Activated T-helper 1 cell treated with anti-CD3 and anti-CD28 coated beads, Interleukin-12 subunit alpha, Interleukin-12 subunit beta, Interleukin-2, Interleukin-4 antibody, amounts not matched to agents 30 ng/mL and 10 ng/mL and 1 ng/mL, durations not matched to agents 14 hours and 24 hours and 36 hours (primary cell): Measurements from ENCODE around the gene GIGYF2. TPM values are rescaled to one million over a fixed set of nuclear protein-coding genes. Genes with fewer than 3 reads are reported as not detected.

Source experiments
- DNase-seq: peaks from one replicate; pipeline ENCODE4 v3.0.0; 2021; ENCODE audit warnings: low spot score
- H3K27ac Mint-ChIP-seq: one replicate; pipeline ENCODE4 v1.8.0; 2021; ENCODE audit warnings: mild to moderate bottlenecking, mixed read lengths
- H3K27me3 Mint-ChIP-seq: one replicate; pipeline ENCODE4 v1.8.0; 2022; ENCODE audit warnings: mild to moderate bottlenecking, moderate library complexity, mixed read lengths; ENCODE audit not compliant: insufficient read depth
- H3K36me3 Mint-ChIP-seq: one replicate; pipeline ENCODE4 v1.8.0; 2021; ENCODE audit warnings: low read depth, mixed read lengths
- H3K4me1 Mint-ChIP-seq: one replicate; pipeline ENCODE4 v1.8.0; 2021; ENCODE audit warnings: low read depth, mixed read lengths
- H3K4me3 Mint-ChIP-seq: one replicate; pipeline ENCODE4 v1.8.0; 2021; ENCODE audit warnings: mild to moderate bottlenecking, moderate library complexity, mixed read lengths
- H3K9me3 Mint-ChIP-seq: one replicate; pipeline ENCODE4 v1.8.0; 2021; ENCODE audit warnings: mixed read lengths
- intact Hi-C: fragments of 100-400 bp; cut with micrococcal nuclease; formaldehyde crosslinking; loops from one replicate; pipeline ENCODE4 v1.15.1; 2024
- total RNA-seq: library from RNA; stranded (reverse); gene quantifications from 2 replicates; pipeline ENCODE4 v1.2.3, GENCODE V29; 2022

GIGYF2 gene
- total RNA-seq, 1 donor from 2014 or later: 74.6 TPM

- peaks cover 13% of the 10 kb centered on the region for H3K9me3 Mint-ChIP-seq
- no peaks in the 10 kb centered on the region for H3K27me3 Mint-ChIP-seq
- peaks cover 47% of the 10 kb centered on the region for H3K36me3 Mint-ChIP-seq
- intact Hi-C loops: no loop called here
- H3K4me1 Mint-ChIP-seq: no peaks in the 10 kb centered on the region
- no peak for DNase-seq
- H3K27ac Mint-ChIP-seq: no peak overlapping the region
- no peak overlapping the region for H3K4me3 Mint-ChIP-seq
Measured at GRCh38 chr2:232800166-232800565, 103.0 kb downstream of the GIGYF2 start.

DNA sequence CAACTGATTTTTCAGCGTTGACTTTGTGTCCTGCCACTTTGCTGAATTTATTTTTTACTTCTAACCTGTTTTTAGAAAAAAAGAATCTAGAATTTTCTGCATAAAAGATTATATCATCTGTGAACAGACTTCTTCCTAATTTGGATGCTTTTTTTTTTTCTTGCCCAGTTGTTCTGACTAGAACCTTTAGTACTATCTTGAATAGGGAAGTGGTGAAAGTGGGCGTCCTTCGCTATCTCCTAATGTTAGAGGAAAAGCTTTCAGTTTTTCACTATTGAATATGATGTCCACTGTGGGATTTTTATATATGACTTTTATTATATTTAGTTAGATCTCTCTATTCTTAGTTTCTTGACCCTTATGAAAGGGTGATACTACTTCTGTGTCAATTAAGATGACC, 105.0 kb downstream of the GIGYF2 start:
- H3K4me3 Mint-ChIP-seq: no peak overlapping the region
- H3K27me3 Mint-ChIP-seq: no peaks in the 10 kb centered on the region
- peaks cover 13% of the 10 kb centered on the region for H3K9me3 Mint-ChIP-seq
- DNase-seq: no peak
- H3K27ac Mint-ChIP-seq: no peak overlapping the region
- intact Hi-C loops: no loop called here
- H3K36me3 Mint-ChIP-seq: peaks cover 52% of the 10 kb centered on the region
- no peaks in the 10 kb centered on the region for H3K4me1 Mint-ChIP-seq

- Mint-ChIP-seq H3K4me3 (no peak overlapping the region), H3K36me3 (peaks cover 31% of the 10 kb centered on the region), H3K27ac (no peak overlapping the region), H3K27me3 (no peaks in the 10 kb centered on the region), H3K9me3 (no peaks in the 10 kb centered on the region), H3K4me1 (no peaks in the 10 kb centered on the region)
- intact Hi-C loops: no loop called here
- no peak for DNase-seq
Measured at GRCh38 chr2:232809349-232810124, 112.4 kb downstream of the GIGYF2 start.

DNA sequence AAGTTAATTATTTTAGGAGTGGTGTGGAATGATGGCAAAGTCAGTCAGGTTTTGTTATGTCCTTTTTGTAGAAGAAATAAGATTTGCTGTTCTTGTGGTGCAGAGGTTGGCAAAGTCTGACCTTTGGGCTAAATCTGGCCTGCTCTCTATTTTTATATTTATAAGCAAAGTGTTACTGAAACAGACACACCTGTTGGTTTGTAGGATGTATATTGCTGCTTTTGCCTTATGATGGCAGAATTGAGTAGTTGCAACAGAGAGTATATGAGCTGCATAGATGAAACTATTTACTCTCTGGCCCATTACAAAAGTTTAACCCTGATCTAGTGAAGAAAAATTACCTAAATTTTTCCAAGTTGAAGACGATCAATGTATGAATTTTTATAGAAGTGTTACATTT, 113.3 kb downstream of the GIGYF2 start:
- Mint-ChIP-seq H3K4me1 (peaks cover 8% of the 10 kb centered on the region), H3K27me3 (no peaks in the 10 kb centered on the region), H3K36me3 (peaks cover 29% of the 10 kb centered on the region), H3K4me3 (no peak overlapping the region), H3K9me3 (no peaks in the 10 kb centered on the region), H3K27ac (no peak overlapping the region)
- no peak for DNase-seq
- intact Hi-C loops: no loop called here

DNA sequence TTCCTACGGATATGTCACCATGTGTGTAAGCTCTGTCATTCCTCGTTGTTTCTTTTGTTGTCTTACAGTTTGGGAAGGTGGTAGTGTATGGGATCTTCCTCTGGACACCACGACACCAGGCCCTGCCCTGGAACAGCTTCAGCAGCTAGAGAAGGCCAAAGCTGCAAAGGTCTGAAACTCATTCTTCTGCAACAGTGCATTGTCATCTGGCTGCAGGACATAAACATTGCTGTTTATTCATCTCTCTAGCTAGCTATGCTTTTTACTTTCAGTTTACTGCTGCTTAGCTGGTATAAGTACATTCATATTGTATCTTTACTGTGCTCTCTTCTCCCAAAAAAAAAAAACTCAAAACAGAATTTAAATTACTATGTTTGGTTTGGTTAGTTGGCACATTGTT, 118.4 kb downstream of the GIGYF2 start:
- intact Hi-C loops: no loop called here
- Mint-ChIP-seq H3K4me1 (peaks cover 12% of the 10 kb centered on the region), H3K27me3 (no peaks in the 10 kb centered on the region), H3K9me3 (no peaks in the 10 kb centered on the region), H3K27ac (no peak overlapping the region), H3K4me3 (no peak overlapping the region), H3K36me3 (peaks cover 39% of the 10 kb centered on the region)
- DNase-seq: no peak

DNA sequence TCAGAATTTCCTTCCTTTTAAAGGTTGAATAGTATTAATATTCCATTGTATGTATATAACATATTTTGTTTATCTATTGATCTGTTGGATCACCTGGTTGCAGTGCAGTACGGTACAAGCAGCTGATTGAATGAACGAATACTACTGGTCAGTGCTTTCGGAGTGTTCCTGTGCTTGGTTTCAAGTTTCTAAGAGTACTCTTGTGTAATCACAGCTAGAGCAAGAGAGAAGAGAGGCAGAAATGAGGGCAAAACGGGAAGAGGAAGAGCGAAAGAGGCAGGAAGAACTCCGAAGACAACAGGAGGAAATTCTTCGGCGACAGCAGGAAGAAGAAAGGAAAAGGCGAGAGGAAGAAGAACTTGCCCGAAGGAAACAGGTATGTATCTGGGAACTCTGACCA, 119.5 kb downstream of the GIGYF2 start:
- Mint-ChIP-seq H3K4me3 (no peak overlapping the region), H3K4me1 (peaks cover 12% of the 10 kb centered on the region), H3K27ac (no peak overlapping the region), H3K27me3 (no peaks in the 10 kb centered on the region), H3K9me3 (no peaks in the 10 kb centered on the region), H3K36me3 (peaks cover 37% of the 10 kb centered on the region)
- DNase-seq: no peak
- intact Hi-C loops: no loop called here

DNA sequence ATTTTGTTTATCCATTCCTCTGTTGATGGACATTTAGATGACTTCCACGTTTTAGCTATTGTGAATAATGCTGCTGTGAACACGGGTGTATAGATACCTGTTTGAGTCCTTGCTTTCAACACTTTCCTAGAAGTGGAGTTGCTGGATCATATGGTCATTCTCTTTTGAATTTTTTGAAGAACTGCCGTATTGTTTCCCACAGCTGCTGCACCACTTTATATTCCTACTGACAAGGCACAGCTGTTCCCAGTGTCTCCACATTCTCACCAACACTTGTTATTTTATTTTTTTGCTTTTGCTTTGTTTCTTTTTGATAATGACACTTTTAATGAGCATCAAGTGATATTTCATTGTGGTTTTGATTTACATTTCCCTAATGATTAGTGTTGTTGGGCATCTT, 120.6 kb downstream of the GIGYF2 start:
- peaks cover 12% of the 10 kb centered on the region for H3K4me1 Mint-ChIP-seq
- no peaks in the 10 kb centered on the region for H3K9me3 Mint-ChIP-seq
- no peak for DNase-seq
- no peaks in the 10 kb centered on the region for H3K27me3 Mint-ChIP-seq
- H3K27ac Mint-ChIP-seq: no peak overlapping the region
- peaks cover 40% of the 10 kb centered on the region for H3K36me3 Mint-ChIP-seq
- H3K4me3 Mint-ChIP-seq: no peak overlapping the region
- intact Hi-C loops: no loop called here

DNA sequence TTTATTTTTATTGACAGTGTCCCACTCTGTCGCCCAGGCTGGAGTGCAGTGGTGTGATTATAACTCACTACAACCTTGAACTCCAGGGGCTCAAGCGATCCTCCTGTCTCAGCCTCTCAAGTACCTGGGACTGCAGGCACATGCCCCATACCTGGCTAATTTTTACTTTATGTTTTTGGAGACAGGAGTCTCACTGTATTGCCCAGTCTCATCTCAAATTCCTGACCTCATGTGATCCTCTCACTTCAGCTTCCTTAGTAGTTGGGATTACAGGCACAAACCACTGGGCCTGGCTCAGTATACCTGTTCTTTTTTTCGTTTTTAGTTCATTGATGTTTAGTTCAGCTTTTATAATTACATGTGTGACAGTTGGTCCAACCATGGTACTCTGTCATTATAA, 132.9 kb downstream of the GIGYF2 start:
- H3K27ac Mint-ChIP-seq: no peak overlapping the region
- peaks cover 6% of the 10 kb centered on the region for H3K4me1 Mint-ChIP-seq
- no peaks in the 10 kb centered on the region for H3K27me3 Mint-ChIP-seq
- no peaks in the 10 kb centered on the region for H3K9me3 Mint-ChIP-seq
- intact Hi-C loops: no loop called here
- DNase-seq: no peak
- H3K36me3 Mint-ChIP-seq: peaks cover 36% of the 10 kb centered on the region
- H3K4me3 Mint-ChIP-seq: no peak overlapping the region

DNA sequence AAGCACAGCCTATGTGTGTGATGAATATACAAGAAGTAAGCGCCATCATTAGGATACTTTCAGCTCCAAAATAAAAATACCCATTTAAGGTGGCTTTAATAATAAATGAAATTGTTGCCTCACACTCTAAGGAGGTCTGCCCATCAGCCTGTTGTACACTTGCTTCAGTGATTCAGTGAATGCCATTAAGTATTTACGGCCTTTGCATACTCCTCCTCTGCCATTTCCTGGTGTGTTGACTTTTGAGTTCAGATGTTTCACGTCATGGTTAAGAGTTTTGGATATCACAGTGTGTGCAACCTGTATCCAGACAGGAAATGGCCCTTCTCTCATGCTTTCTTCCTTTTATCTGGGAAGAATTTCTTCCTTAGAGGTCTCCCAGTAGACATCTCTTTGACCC, 134.4 kb downstream of the GIGYF2 start:
- H3K4me1 Mint-ChIP-seq: peaks cover under 1% of the 10 kb centered on the region
- no peaks in the 10 kb centered on the region for H3K9me3 Mint-ChIP-seq
- H3K36me3 Mint-ChIP-seq: peaks cover 24% of the 10 kb centered on the region

DNA sequence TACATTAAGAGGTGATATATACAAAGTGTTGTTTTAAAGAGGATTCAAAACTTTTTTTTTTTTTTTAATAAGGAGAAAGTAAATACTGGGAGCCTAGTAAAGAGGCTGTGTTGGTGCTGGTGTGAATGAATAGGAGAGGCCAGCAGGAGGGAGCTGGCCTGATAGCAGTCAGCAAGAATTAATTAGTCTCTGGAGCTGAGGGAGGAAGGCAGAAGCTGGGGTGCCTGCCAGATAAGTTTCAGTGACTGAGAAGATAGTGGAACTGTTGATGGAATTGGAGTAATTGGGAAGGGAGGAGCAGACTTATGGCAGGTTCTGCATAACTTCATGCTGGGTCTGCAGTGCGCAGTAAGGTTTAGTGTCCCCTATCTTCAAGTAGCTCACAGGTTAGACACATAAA, 136.7 kb downstream of the GIGYF2 start:
- H3K27me3 Mint-ChIP-seq: no peaks in the 10 kb centered on the region
- peak overlapping the region; percentile 57 for H3K27ac Mint-ChIP-seq

More for the DNA sequence above, 134.4 kb downstream of the GIGYF2 start:
- Mint-ChIP-seq H3K27ac (no peak overlapping the region), H3K4me3 (no peak overlapping the region), H3K27me3 (no peaks in the 10 kb centered on the region)
- DNase-seq: no peak
- intact Hi-C loops: no loop called here

DNA sequence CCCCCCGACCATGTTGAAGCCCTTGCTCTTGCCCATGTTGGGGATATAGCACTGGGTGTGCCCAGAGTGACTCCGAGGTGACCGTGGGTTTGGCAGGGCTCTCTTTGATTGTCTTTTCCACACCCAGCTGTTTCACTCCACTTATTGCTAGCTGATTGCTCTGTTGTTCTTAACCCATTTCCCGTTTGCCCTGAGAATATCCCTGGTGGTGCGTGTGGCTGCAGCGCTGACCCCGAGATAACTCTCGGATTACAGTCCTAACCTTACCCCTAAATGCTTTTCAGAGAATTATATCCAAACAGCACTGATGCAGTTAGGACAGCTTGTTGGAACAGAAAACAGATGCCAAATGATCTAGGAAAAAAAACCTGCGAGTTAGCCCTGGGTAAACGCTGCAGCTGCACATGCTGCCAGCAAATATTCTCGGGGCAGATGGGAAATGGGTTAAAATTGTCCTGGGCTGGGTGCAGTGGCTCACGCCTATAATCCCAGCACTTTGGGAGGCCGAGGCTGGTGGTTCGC, 138.6 kb downstream of the GIGYF2 start:
- H3K4me1 Mint-ChIP-seq: peaks cover 34% of the 10 kb centered on the region
- H3K27ac Mint-ChIP-seq: peak overlapping the region; percentile 45
- no peak for DNase-seq
- no peak overlapping the region for H3K4me3 Mint-ChIP-seq
- no peaks in the 10 kb centered on the region for H3K27me3 Mint-ChIP-seq
- intact Hi-C loops: loop anchor here (5.0 kb wide), 1 partner anchor 417 kb away; the partner anchor contains the start of gene ATG16L1
- peaks cover 38% of the 10 kb centered on the region for H3K36me3 Mint-ChIP-seq
- no peaks in the 10 kb centered on the region for H3K9me3 Mint-ChIP-seq

More for the DNA sequence above, 136.7 kb downstream of the GIGYF2 start:
- Mint-ChIP-seq H3K4me1 (peaks cover 21% of the 10 kb centered on the region), H3K36me3 (peaks cover 32% of the 10 kb centered on the region), H3K4me3 (no peak overlapping the region), H3K9me3 (no peaks in the 10 kb centered on the region)
- intact Hi-C loops: no loop called here
- DNase-seq: no peak

GRCh38 chr2:232836934-232837333, 139.8 kb downstream of the GIGYF2 start:
- no peaks in the 10 kb centered on the region for H3K27me3 Mint-ChIP-seq
- peak overlapping the region; percentile 62 for H3K27ac Mint-ChIP-seq
- no peak overlapping the region for H3K4me3 Mint-ChIP-seq
- DNase-seq: no peak
- intact Hi-C loops: loop anchor here (5.0 kb wide), 1 partner anchor 415 kb away; the partner anchor contains the start of gene ATG16L1
- H3K9me3 Mint-ChIP-seq: no peaks in the 10 kb centered on the region
- H3K36me3 Mint-ChIP-seq: peaks cover 38% of the 10 kb centered on the region
- H3K4me1 Mint-ChIP-seq: peaks cover 34% of the 10 kb centered on the region

DNA sequence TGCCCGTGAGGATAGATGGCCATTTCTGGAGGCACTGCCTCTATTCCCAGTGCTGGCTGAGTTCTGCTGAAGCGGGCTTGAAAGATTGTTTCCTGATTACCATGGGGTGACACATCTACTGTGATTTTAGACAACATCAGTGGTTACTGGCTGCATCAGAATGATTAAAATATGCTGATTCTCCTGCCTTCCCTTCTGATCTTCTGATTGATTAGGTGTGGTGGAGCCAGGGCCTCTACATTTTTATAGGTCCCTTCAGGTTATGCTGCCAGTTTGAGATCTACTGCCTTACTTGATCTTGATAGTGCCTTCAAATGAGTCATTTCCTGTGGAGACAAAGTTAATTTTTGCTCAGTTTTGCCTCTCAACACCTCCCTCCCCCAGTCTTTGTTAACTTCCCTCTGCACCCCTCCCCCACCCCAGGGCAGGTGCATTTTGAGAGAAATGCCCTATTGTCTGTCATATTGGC, 141.3 kb downstream of the GIGYF2 start:
- peaks cover 34% of the 10 kb centered on the region for H3K4me1 Mint-ChIP-seq
- no peaks in the 10 kb centered on the region for H3K9me3 Mint-ChIP-seq
- H3K36me3 Mint-ChIP-seq: peaks cover 39% of the 10 kb centered on the region
- H3K27ac Mint-ChIP-seq: peak overlapping the region; percentile 83
- H3K27me3 Mint-ChIP-seq: no peaks in the 10 kb centered on the region
- H3K4me3 Mint-ChIP-seq: peak overlapping the region; percentile 12
- intact Hi-C loops: loop anchor here (1.0 to 5.0 kb wide), 2 partner anchors 57 to 414 kb away; partner anchors contain the start of gene ATG16L1
- DNase-seq: peak; percentile 40
